Mesodermal cell (in vitro differentiated cells): ENCODE results near the gene TMEM106C.

ENCODE experiments used
- H3K27ac ChIP-seq: 2 replicates; pipeline ENCODE4 v1.7.0; 2013; ENCODE audit warnings: mild to moderate bottlenecking, low read depth, low read length, moderate library complexity; ENCODE audit not compliant: severe bottlenecking
- H3K36me3 ChIP-seq: 2 replicates; pipeline ENCODE4 v1.7.1; 2013; ENCODE audit warnings: mild to moderate bottlenecking, low read length, moderate library complexity; ENCODE audit not compliant: control insufficient read depth, insufficient read depth
- H3K4me1 ChIP-seq: one replicate; pipeline ENCODE4 v1.7.1; 2013; ENCODE audit warnings: mild to moderate bottlenecking, low read length; ENCODE audit not compliant: insufficient read depth, control insufficient read depth, poor library complexity, severe bottlenecking
- H3K4me3 ChIP-seq: 2 replicates; pipeline ENCODE4 v1.7.0; 2013; ENCODE audit warnings: low read length, control low read depth, mild to moderate bottlenecking; ENCODE audit not compliant: insufficient read depth, poor library complexity, severe bottlenecking; ENCODE audit errors: extremely low read depth
- H3K9me3 ChIP-seq: 2 replicates; pipeline ENCODE4 v1.7.1; 2013; ENCODE audit warnings: mild to moderate bottlenecking, low read length, moderate library complexity; ENCODE audit not compliant: control insufficient read depth
- WGBS, 2 experiments: methylation state at CpG; one replicate each; pipeline ENCODE4 v1.1.5; 2013; ENCODE audit warnings: missing lambda C conversion rate in 2 of 2; ENCODE audit not compliant: insufficient coverage in 2 of 2; 5-methylcytosine and 5-hydroxymethylcytosine counted together

The TMEM106C gene

DNA sequence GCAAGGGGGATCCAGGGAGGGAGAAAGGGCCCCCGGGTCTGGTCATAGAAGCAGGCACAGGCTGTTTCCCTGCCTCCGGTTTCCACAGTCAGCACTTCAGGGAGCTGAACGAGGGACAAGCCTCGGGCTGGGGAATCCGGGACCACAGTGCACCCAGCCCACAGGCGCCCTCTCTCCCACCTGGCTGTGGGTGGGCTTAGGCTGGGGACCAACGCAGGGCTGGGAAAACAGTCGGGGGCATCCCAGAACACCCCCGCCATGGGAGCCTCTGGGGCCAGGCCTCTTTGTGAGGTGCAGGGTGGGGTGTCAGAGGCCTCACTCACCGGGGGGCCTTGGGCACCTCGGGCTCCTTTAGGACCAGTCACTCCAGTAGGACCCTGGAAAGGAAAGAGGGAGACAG, 16.3 kb downstream of the TMEM106C start:
- Histone ChIP-seq H3K4me3 (no peak overlapping the region), H3K27ac (no peak overlapping the region), H3K4me1 (no peaks in the 10 kb centered on the region), H3K9me3 (no peaks in the 10 kb centered on the region), H3K36me3 (no peaks in the 10 kb centered on the region)
- 90% methylated on average over 9 to 11 of the region's 11 CpGs for WGBS, 2 experiments

DNA sequence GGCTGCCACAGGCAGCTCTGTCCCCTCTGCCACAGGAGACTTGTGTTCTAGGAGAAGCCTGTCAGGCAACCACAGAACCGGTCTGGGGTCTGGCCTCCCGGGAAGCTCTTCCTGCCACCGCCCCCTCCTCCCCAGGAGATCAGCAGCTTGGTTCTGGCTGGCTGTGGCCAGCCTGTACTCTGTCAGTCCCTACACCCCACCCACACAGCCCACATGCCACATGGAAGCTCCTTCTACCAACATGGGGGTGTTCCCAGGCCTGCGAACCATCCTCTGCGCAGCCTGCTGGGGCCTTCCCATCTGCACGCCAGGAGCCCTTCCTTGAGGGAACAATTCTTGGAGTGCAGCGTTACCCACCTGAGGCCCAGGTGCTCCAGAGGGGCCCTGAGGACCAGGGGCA, 16.8 kb downstream of the TMEM106C start:
- no peaks in the 10 kb centered on the region for H3K9me3 ChIP-seq
- no peak overlapping the region for H3K4me3 ChIP-seq
- 90 to 93% methylated on average over 6 to 7 of the region's 7 CpGs for WGBS, 2 experiments
- no peaks in the 10 kb centered on the region for H3K36me3 ChIP-seq
- H3K4me1 ChIP-seq = no peaks in the 10 kb centered on the region
- H3K27ac ChIP-seq = no peak overlapping the region

DNA sequence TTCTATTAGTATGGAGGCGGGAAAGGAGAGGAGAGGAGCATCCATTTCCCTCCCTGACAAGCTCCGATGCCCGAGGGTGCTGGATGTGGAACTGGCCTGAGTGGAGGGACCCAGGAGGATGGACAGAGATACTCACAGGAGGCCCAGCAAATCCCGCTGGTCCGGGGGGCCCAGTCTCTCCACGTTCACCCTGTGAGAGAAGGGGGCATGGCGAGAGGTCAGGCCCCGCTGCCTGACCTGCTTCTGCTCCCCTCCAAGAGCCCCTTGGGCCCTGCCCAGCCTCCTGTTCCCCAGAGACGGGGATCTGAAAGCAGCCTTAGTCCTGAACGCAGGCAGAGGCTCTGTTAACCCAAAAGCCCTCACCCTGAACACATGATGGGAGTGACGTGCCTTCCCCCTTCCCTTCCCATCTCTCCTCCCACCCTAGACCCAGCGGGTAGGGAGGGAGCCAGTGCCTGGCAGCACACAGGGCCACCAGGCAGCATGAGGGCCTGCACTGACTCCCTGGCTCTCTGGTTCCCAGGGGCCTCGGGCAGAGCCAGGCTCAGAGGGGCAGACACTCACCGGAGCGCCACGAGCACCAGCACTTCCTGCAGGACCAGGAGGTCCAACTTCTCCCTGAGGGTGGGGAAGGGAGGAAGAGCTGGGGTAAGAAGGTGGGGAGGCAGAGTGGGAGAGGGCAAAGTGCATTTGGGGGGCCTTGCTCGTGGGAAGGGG, 17.5 kb downstream of the TMEM106C start:
- WGBS, 2 experiments = 89 to 94% methylated on average over 15 to 16 of the region's 17 CpGs
- Histone ChIP-seq H3K36me3 (no peaks in the 10 kb centered on the region), H3K9me3 (no peaks in the 10 kb centered on the region), H3K27ac (no peak overlapping the region), H3K4me1 (no peaks in the 10 kb centered on the region), H3K4me3 (no peak overlapping the region)

DNA sequence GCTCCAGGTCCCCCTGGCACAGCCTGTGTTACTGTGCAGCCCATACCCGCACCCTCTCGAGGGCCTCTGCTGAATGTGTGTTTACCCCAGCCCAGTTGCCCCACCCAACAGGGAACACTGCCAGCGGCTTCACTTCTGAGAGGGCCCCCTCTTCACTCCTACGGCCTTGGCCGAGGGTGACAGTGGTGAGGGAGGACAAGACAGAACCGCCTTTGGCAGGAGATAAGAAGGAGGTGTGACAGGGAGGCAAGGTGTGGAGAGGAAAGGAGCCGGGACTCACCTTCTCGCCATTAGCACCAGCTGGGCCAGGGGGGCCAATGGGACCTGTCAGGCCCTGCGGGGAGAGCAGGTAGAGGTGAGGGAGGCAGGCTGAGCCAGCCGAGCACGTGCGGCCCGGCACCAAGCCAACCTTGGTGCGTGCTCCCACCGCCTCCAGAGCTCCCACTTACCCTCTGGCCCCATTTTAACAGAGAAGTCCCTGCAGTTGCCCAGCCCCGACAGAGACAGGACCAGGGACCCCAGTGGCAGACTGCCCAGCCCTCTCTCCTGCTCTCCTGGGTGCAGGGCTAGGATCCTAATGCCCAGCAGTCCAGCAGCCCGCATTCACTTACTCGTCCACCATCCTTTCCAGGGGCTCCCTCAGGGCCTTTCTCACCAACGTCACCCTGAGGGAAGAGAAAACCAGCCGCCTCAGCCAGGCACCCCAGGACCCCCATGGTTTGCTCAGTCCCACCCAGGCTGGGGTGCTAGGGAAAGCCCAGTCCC, 18.3 kb downstream of the TMEM106C start:
- 80 to 84% methylated on average over 7 to 12 of the region's 20 CpGs for WGBS, 2 experiments
- H3K9me3 ChIP-seq = no peaks in the 10 kb centered on the region
- H3K27ac ChIP-seq = no peak overlapping the region
- no peaks in the 10 kb centered on the region for H3K4me1 ChIP-seq
- no peaks in the 10 kb centered on the region for H3K36me3 ChIP-seq
- no peak overlapping the region for H3K4me3 ChIP-seq

DNA sequence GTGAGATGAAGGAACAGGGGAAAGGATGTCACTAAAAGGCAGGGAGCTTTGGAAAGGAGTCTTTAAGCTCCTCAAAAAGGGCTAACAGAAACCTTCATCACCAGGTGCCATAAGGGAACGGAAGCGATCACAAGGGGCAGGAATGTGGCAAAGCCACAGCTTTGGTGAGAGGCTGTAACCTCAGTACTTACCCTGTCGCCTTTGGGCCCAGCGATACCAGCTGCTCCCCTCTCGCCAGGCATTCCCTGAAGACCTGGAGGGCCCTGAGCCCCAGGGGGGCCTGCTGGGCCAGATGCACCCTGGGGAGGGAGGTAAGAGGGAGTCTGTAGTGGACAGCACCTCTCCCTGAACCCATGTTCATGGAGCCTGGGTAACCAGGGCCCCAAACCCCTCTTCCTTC, 18.9 kb downstream of the TMEM106C start:
- Histone ChIP-seq H3K27ac (no peak overlapping the region), H3K4me1 (no peaks in the 10 kb centered on the region), H3K4me3 (no peak overlapping the region), H3K9me3 (no peaks in the 10 kb centered on the region), H3K36me3 (no peaks in the 10 kb centered on the region)
- 65 to 74% methylated on average over 4 to 5 of the region's 5 CpGs for WGBS, 2 experiments

DNA sequence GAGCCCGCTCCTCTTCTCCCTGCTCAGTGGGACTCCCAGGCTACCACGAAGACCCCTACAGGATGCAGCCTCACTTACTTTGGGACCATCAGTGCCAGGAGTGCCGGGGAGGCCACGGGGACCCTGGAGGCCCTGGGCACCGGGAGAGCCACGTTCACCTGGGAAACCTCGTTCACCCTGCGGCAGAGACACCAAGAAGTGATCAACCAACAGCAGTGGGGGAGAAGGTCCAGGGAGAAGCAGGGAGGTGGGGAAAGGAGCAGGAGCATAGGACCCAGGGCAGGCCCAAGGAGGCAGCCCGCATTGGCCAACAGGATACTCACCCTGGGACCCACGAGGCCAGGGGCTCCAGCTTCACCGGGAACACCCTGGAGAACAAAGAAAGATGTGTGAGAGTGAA, 19.4 kb downstream of the TMEM106C start:
- WGBS, 2 experiments = 92 to 95% methylated on average over 10 of the region's 11 CpGs
- no peak overlapping the region for H3K4me3 ChIP-seq
- H3K9me3 ChIP-seq = no peaks in the 10 kb centered on the region
- H3K36me3 ChIP-seq = no peaks in the 10 kb centered on the region
- no peak overlapping the region for H3K27ac ChIP-seq
- no peaks in the 10 kb centered on the region for H3K4me1 ChIP-seq

DNA sequence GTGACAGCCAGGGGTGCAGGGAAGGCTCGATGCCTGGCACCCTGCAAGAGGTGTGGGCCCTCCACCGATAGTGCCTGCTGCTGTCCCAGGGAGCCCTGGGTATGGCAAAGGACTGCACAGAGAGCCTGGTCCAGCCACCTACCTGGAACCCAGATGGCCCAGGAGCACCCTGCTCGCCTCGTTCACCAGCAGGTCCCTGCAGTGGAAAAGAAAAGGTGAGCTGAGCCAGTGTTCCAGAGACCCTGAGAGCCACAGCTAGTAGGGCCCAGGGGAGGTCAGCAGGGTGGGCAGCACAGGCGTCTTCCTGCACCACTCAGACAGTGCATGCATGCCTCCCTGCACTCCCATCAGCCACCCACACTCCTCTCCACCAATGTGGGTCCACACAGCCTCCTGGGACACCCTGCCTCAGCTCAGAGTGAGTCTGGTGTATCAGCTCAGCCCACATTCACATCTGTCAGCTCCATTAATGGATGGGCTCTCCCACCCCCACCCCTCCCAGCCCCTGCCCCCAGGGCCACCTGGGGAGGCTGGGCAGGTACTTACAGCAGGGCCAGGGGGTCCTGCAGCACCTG, 20.2 kb downstream of the TMEM106C start:
- H3K9me3 ChIP-seq = no peaks in the 10 kb centered on the region
- 87 to 88% methylated on average over 3 to 5 of the region's 5 CpGs for WGBS, 2 experiments
- no peak overlapping the region for H3K27ac ChIP-seq
- no peaks in the 10 kb centered on the region for H3K36me3 ChIP-seq
- no peaks in the 10 kb centered on the region for H3K4me1 ChIP-seq
- H3K4me3 ChIP-seq = no peak overlapping the region

DNA sequence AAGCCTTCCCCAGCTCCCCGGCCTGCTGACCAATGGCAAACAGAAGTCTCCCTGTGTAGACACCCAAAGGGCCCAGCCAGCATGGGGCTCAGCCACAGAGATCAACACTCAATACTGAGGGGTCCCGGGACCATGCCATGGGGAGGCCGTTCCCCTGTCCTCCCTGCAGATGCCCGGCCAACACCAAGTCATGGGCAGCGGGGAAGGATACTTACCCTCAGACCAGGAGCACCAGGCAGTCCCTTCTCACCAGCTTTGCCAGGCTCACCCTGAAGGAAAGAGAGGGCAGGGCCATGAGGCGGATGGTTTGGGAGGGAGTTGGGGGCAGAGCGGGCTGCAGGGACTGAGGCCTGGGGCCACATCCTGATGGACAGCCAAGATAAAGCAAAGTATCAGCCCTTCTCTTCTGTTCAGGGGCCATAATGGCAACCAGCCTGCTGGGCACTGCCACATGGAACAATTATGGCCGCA, 21.0 kb downstream of the TMEM106C start:
- 90 to 93% methylated on average over 5 to 8 of the region's 8 CpGs for WGBS, 2 experiments
- Histone ChIP-seq H3K36me3 (no peaks in the 10 kb centered on the region), H3K9me3 (no peaks in the 10 kb centered on the region)

DNA sequence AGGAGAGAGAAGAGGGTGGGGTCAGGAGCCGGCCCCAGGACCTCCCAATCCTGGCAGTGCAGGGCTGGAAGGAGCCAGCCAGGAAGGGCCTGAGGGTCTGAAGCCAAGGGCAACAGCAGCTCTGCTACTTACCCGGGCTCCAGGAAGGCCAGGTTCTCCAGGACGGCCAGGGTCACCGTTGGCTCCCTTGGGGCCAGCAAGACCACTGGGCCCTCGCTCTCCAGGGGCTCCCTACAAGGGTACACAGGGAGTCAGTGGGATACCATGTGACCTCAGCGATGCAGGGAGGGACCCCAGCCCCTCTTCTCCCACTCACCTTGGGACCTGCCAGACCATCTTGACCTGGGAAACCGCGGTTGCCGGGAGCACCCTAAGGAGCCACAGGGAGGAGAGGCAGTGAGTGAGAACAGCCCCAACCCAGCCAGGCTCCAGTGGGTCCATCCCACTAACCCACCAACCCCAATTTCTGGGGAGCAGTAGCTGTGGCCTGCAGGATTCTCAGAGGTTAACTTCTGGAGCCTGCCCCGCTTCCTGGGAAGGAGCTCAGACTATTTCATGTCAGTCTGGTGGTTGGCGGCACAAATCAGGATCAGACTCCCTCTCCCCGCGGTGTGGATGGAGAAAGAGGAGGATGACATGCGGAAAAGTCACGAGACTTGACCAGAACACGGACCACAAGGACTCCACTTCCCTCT, 22.3 kb downstream of the TMEM106C start:
- no peak overlapping the region for H3K4me3 ChIP-seq
- H3K36me3 ChIP-seq = no peaks in the 10 kb centered on the region
- no peaks in the 10 kb centered on the region for H3K9me3 ChIP-seq
- H3K4me1 ChIP-seq = no peaks in the 10 kb centered on the region
- WGBS, 2 experiments = 93% methylated on average over 11 to 16 of the region's 16 CpGs
- no peak overlapping the region for H3K27ac ChIP-seq

More for the DNA sequence above, 21.0 kb downstream of the TMEM106C start:
- Histone ChIP-seq H3K27ac (no peak overlapping the region), H3K4me1 (no peaks in the 10 kb centered on the region), H3K4me3 (no peak overlapping the region)

DNA sequence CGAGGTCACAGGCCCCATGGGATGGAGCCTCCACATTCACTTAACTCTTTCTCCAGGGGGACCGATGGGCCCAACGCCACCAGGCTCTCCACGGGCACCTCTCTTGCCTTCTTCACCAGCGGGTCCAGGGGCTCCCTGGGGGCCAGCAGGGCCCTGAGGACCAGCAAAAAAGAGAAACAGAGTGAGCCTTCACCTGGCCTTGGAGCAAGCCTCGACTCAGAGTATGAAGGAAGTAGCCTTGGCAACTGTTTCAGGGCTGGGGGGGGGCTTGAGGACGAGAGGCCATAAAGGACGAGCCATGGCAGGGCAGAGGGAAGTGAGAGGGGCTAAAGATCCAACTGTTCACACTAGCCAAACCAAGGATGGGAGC, 22.9 kb downstream of the TMEM106C start:
- Histone ChIP-seq H3K27ac (no peak overlapping the region), H3K36me3 (no peaks in the 10 kb centered on the region), H3K9me3 (no peaks in the 10 kb centered on the region), H3K4me1 (no peaks in the 10 kb centered on the region), H3K4me3 (no peak overlapping the region)
- WGBS, 2 experiments = 86 to 90% methylated on average over 4 to 6 of the region's 8 CpGs
